Fibroblast of lung (primary cell): ENCODE measurements around the gene ITCH. TPM values are rescaled to one million over a fixed set of nuclear protein-coding genes. Genes with fewer than 3 reads are reported as not detected.

Experiments used
- DNase-seq, 2 donors: peaks; one replicate each; pipeline versions ENCODE4 v3.0.0 to v3.0.0-alpha.2; 2010; ENCODE audit warnings: low read depth in 2 of 2
- H2AFZ ChIP-seq: 2 replicates; pipeline ENCODE4 v1.5.1; 2012; ENCODE audit warnings: low read length, control low read depth, inconsistent platforms
- H3K27ac ChIP-seq: 2 replicates; pipeline ENCODE4 v1.5.1; 2011; ENCODE audit warnings: low read length, control low read depth; ENCODE audit not compliant: insufficient read depth
- H3K27me3 ChIP-seq: 2 replicates; pipeline ENCODE4 v1.5.1; 2011; ENCODE audit warnings: mild to moderate bottlenecking, low read length; ENCODE audit not compliant: control insufficient read depth, insufficient read depth
- H3K36me3 ChIP-seq: 2 replicates; pipeline ENCODE4 v1.5.1; 2011; ENCODE audit warnings: low read length; ENCODE audit not compliant: control insufficient read depth, insufficient read depth
- H3K4me1 ChIP-seq: 2 replicates; pipeline ENCODE4 v1.5.1; 2011; ENCODE audit warnings: low read length; ENCODE audit not compliant: control insufficient read depth, insufficient read depth; ENCODE audit errors: extremely low read depth
- H3K4me2 ChIP-seq: 2 replicates; pipeline ENCODE4 v1.5.1; 2011; ENCODE audit warnings: low read length, control low read depth; ENCODE audit not compliant: insufficient read depth; ENCODE audit errors: extremely low read depth
- H3K4me3 ChIP-seq, 4 experiments: fragments of 200-600 bp in 1 of 4; sonication (generic) in 1 of 4; replicated peaks in 1 of 4; 2 replicates each; pipeline ENCODE4 v1.5.1; 2011 to 2016; ENCODE audit warnings: low read length in 4 of 4, low read depth in 3 of 4, mild to moderate bottlenecking in 3 of 4, control low read depth in 2 of 4, inconsistent platforms in 1 of 4, mixed read lengths in 1 of 4; ENCODE audit not compliant: insufficient read depth in 1 of 4; ENCODE audit errors: control extremely low read depth in 1 of 4
- H3K79me2 ChIP-seq: 2 replicates; pipeline ENCODE4 v1.5.1; 2012; ENCODE audit warnings: mild to moderate bottlenecking, low read length, inconsistent platforms; ENCODE audit not compliant: control insufficient read depth, insufficient read depth
- H3K9ac ChIP-seq: 2 replicates; pipeline ENCODE4 v1.5.1; 2011; ENCODE audit warnings: mild to moderate bottlenecking, low read length, control low read depth; ENCODE audit not compliant: insufficient read depth
- H3K9me3 ChIP-seq: 2 replicates; pipeline ENCODE4 v1.5.1; 2012; ENCODE audit warnings: low read depth, low read length; ENCODE audit not compliant: control insufficient read depth, insufficient read depth
- H4K20me1 ChIP-seq: 2 replicates; pipeline ENCODE4 v1.5.1; 2011; ENCODE audit warnings: low read length; ENCODE audit not compliant: control insufficient read depth, insufficient read depth; ENCODE audit errors: extremely low read depth
- CTCF ChIP-seq, 2 donors: IDR thresholded peaks in 1 of 2; conservative IDR thresholded peaks in 1 of 2; 1 replicate in 1 of 2; 2 replicates in 1 of 2; pipeline ENCODE4 v1.5.1; 2011 to 2012; ENCODE audit warnings: low read length in 2 of 2, control low read depth in 1 of 2, inconsistent platforms in 1 of 2, low read depth in 1 of 2, mild to moderate bottlenecking in 1 of 2
- EZH2 ChIP-seq: IDR thresholded peaks from 2 replicates; pipeline ENCODE4 v1.5.1; 2012; ENCODE audit warnings: low read length, control low read depth, mild to moderate bottlenecking; ENCODE audit errors: missing control alignments
- polyA plus RNA-seq, 2 donors: library from polyadenylated mRNA; depleted of rRNA in 1 of 2; stranded (reverse) in 1 of 2; unstranded in 1 of 2; fragments of >200 nt; gene quantifications; 2 replicates each; pipeline ENCODE4 v1.2.1, GENCODE V29; 2011 to 2012; ENCODE audit warnings: missing spikeins in 1 of 2
- total RNA-seq: library from RNA; depleted of rRNA; stranded (reverse); fragments of >200 nt; gene quantifications from 2 replicates; pipeline ENCODE4 v1.2.1, GENCODE V29; 2014

Gene ITCH
- total and polyA plus RNA-seq, 2 donors (not counting 1 experiment from before 2014, with no cell fraction given), result 25.0 to 77.6 TPM

GRCh38 chr20:34549291-34549928 is 186.3 kb downstream of the ITCH start:
- no peak overlapping the region for H3K4me2 ChIP-seq
- no peak overlapping the region for H3K27ac ChIP-seq
- H2AFZ ChIP-seq, result no peak overlapping the region
- H3K4me3 ChIP-seq, result no peak overlapping the region
- no peaks in the 10 kb centered on the region for H3K79me2 ChIP-seq
- no peaks in the 10 kb centered on the region for H3K9me3 ChIP-seq
- H4K20me1 ChIP-seq, result no peaks in the 10 kb centered on the region
- H3K36me3 ChIP-seq, result no peaks in the 10 kb centered on the region
- peak in 1 of 2 donors; percentile 16 for DNase-seq
- no peaks in the 10 kb centered on the region for H3K4me1 ChIP-seq
- no peaks in the 10 kb centered on the region for H3K27me3 ChIP-seq
- TF ChIP-seq CTCF (conservative IDR thresholded peaks at IDR 0.05 in 1 of 2, IDR thresholded peaks at IDR 0.05 in 1 of 2; ENCODE audit: low read depth in 1 of 2, low read length in 2 of 2), result no peak
- no peak for TF ChIP-seq EZH2
- H3K9ac ChIP-seq, result no peak overlapping the region

GRCh38 chr20:34549929-34550305 is 186.8 kb downstream of the ITCH start:
- no peak for TF ChIP-seq EZH2
- no peak for TF ChIP-seq CTCF (conservative IDR thresholded peaks at IDR 0.05 in 1 of 2, IDR thresholded peaks at IDR 0.05 in 1 of 2; ENCODE audit: low read depth in 1 of 2, low read length in 2 of 2)

GRCh38 chr20:34552569-34552968 is 189.5 kb downstream of the ITCH start:
- Histone ChIP-seq H3K36me3 (no peaks in the 10 kb centered on the region), H3K27me3 (no peaks in the 10 kb centered on the region), H3K27ac (no peak overlapping the region), H3K9ac (no peak overlapping the region), H3K79me2 (no peaks in the 10 kb centered on the region), H3K4me2 (no peak overlapping the region), H3K4me3 (no peak overlapping the region), H3K4me1 (no peaks in the 10 kb centered on the region), H3K9me3 (no peaks in the 10 kb centered on the region), H2AFZ (no peak overlapping the region), H4K20me1 (no peaks in the 10 kb centered on the region)
- DNase-seq, result no peak
- TF ChIP-seq CTCF (conservative IDR thresholded peaks at IDR 0.05 in 1 of 2, IDR thresholded peaks at IDR 0.05 in 1 of 2; ENCODE audit: low read depth in 1 of 2, low read length in 2 of 2) (no peak), EZH2 (no peak)

More at GRCh38 chr20:34549929-34550305, 186.8 kb downstream of the ITCH start:
- Histone ChIP-seq H3K36me3 (no peaks in the 10 kb centered on the region), H3K27ac (no peak overlapping the region), H3K79me2 (no peaks in the 10 kb centered on the region), H2AFZ (no peak overlapping the region), H3K9me3 (no peaks in the 10 kb centered on the region), H3K4me1 (no peaks in the 10 kb centered on the region), H3K4me2 (no peak overlapping the region), H3K9ac (no peak overlapping the region), H3K27me3 (no peaks in the 10 kb centered on the region), H4K20me1 (no peaks in the 10 kb centered on the region), H3K4me3 (no peak overlapping the region)
- no peak for DNase-seq
